Liver (tissue), 9 donors: ENCODE results near the gene MYH13. TPM values are rescaled to one million over a fixed set of nuclear protein-coding genes. Genes with fewer than 3 reads are reported as not detected.

ENCODE experiments used
- DNase-seq: peaks from one replicate; pipeline ENCODE4 v3.0.0-alpha.2; 2017; ENCODE audit warnings: low spot score
- H3K27ac ChIP-seq, 2 donors: one replicate each; pipeline ENCODE4 v1.7.0; 2013; ENCODE audit warnings: inconsistent platforms in 2 of 2, low read length in 2 of 2, control low read depth in 1 of 2, low read depth in 1 of 2, mild to moderate bottlenecking in 1 of 2
- H3K27me3 ChIP-seq, 4 donors: one replicate each; pipeline versions ENCODE4 v1.6.1 to v1.7.0; 2013; ENCODE audit warnings: low read length in 3 of 4, inconsistent platforms in 1 of 4, mild to moderate bottlenecking in 1 of 4, moderate library complexity in 1 of 4; ENCODE audit not compliant: control insufficient read depth in 4 of 4, insufficient read depth in 4 of 4
- H3K36me3 ChIP-seq, 4 donors: one replicate each; pipeline versions ENCODE4 v1.6.1 to v1.7.0; 2013; ENCODE audit warnings: low read length in 3 of 4, mild to moderate bottlenecking in 3 of 4, low read depth in 1 of 4, moderate library complexity in 1 of 4; ENCODE audit not compliant: control insufficient read depth in 4 of 4, insufficient read depth in 3 of 4
- H3K4me1 ChIP-seq, 4 donors: one replicate each; pipeline versions ENCODE4 v1.6.1 to v1.7.0; 2013; ENCODE audit warnings: low read length in 3 of 4, mild to moderate bottlenecking in 3 of 4, moderate library complexity in 1 of 4; ENCODE audit not compliant: control insufficient read depth in 4 of 4, insufficient read depth in 4 of 4
- H3K4me3 ChIP-seq, 3 donors: one replicate each; pipeline versions ENCODE4 v1.6.1 to v1.7.0; 2013; ENCODE audit warnings: low read length in 3 of 3, control low read depth in 1 of 3, low read depth in 1 of 3, mild to moderate bottlenecking in 1 of 3
- H3K9ac ChIP-seq, 2 donors: one replicate each; pipeline ENCODE4 v1.7.0; 2013; ENCODE audit warnings: low read length in 2 of 2, mild to moderate bottlenecking in 2 of 2, moderate library complexity in 2 of 2, control low read depth in 1 of 2, low read depth in 1 of 2
- H3K9me3 ChIP-seq, 4 donors: one replicate each; pipeline versions ENCODE4 v1.6.1 to v1.7.0; 2013; ENCODE audit warnings: low read length in 3 of 4; ENCODE audit not compliant: control insufficient read depth in 4 of 4
- EGR1 ChIP-seq, 2 donors: IDR thresholded peaks; 2 replicates each; pipeline ENCODE4 v1.6.1; 2016 to 2018; ENCODE audit warnings: antibody characterized with exemption in 2 of 2, low read depth in 2 of 2
- FOXA1 ChIP-seq: IDR thresholded peaks from 2 replicates; pipeline ENCODE4 v1.6.1; 2016; ENCODE audit warnings: antibody characterized with exemption
- FOXA2 ChIP-seq: IDR thresholded peaks from 2 replicates; pipeline ENCODE4 v1.6.1; 2016; ENCODE audit warnings: antibody characterized with exemption
- GABPA ChIP-seq, 2 donors: IDR thresholded peaks in 1 of 2; conservative IDR thresholded peaks in 1 of 2; 2 replicates each; pipeline ENCODE4 v1.6.1; 2016; ENCODE audit warnings: antibody characterized with exemption in 2 of 2, mild to moderate bottlenecking in 1 of 2, moderate library complexity in 1 of 2
- HNF4A ChIP-seq, 2 donors: conservative IDR thresholded peaks; 2 replicates each; pipeline ENCODE4 v1.6.1; 2016; ENCODE audit warnings: antibody characterized with exemption in 2 of 2, mild to moderate bottlenecking in 2 of 2
- HNF4G ChIP-seq: IDR thresholded peaks from 2 replicates; pipeline ENCODE4 v1.6.1; 2016; ENCODE audit warnings: antibody characterized with exemption
- JUND ChIP-seq, 2 donors: IDR thresholded peaks; 2 replicates each; pipeline ENCODE4 v1.6.1; 2016; ENCODE audit warnings: antibody characterized with exemption in 2 of 2
- MAX ChIP-seq: IDR thresholded peaks from 2 replicates; pipeline ENCODE4 v1.6.1; 2016; ENCODE audit warnings: antibody characterized with exemption
- NR2F2 ChIP-seq: IDR thresholded peaks from 2 replicates; pipeline ENCODE4 v1.6.1; 2016; ENCODE audit warnings: antibody characterized with exemption
- RAD21 ChIP-seq, 2 donors: IDR thresholded peaks; 2 replicates each; pipeline ENCODE4 v1.6.1; 2016; ENCODE audit warnings: antibody characterized with exemption in 2 of 2, mild to moderate bottlenecking in 2 of 2
- REST ChIP-seq: IDR thresholded peaks from 2 replicates; pipeline ENCODE4 v1.6.1; 2016; ENCODE audit warnings: antibody characterized with exemption, mild to moderate bottlenecking
- RXRA ChIP-seq, 2 donors: IDR thresholded peaks; 2 replicates each; pipeline ENCODE4 v1.6.1; 2017 to 2018; ENCODE audit warnings: antibody characterized with exemption in 2 of 2, mild to moderate bottlenecking in 1 of 2
- SP1 ChIP-seq: IDR thresholded peaks from 2 replicates; pipeline ENCODE4 v1.6.1; 2018; ENCODE audit warnings: antibody characterized with exemption, mild to moderate bottlenecking
- TAF1 ChIP-seq: conservative IDR thresholded peaks from 2 replicates; pipeline ENCODE4 v1.6.1; 2016; ENCODE audit warnings: antibody characterized with exemption, mild to moderate bottlenecking
- YY1 ChIP-seq: IDR thresholded peaks from 2 replicates; pipeline ENCODE4 v1.6.1; 2016; ENCODE audit warnings: antibody characterized with exemption, mild to moderate bottlenecking
- ZBTB33 ChIP-seq: IDR thresholded peaks from 2 replicates; pipeline ENCODE4 v1.6.1; 2016; ENCODE audit warnings: antibody characterized with exemption
- WGBS: extraction: QIAGEN DNeasy Blood & Tissue Kit; methylation state at CpG from one replicate; pipeline ENCODE4 v1.1.7; 2013; 5-methylcytosine and 5-hydroxymethylcytosine counted together
- polyA plus RNA-seq, 2 donors: library from polyadenylated mRNA; stranded (reverse) in 1 of 2; unstranded in 1 of 2; fragments of 200-250 nt in 1 of 2; fragments of >200 nt in 1 of 2; fragmentation: Nextera tagmentation in 1 of 2; extraction: Ambion mirVana in 1 of 2; gene quantifications; one replicate each; pipeline versions ENCODE4 v1.2.1 to v1.2.3, GENCODE V29; 2013 to 2015
- total RNA-seq, 2 donors: library from RNA; depleted of rRNA; stranded (reverse); fragments of >200 nt; gene quantifications; one replicate each; pipeline ENCODE4 v1.2.3, GENCODE V29; 2014
- donor health status: healthy.
- donor health status: healthy.
- donor health status: healthy.
- donor health status: healthy.
- donor health status: healthy.

Gene MYH13
- total and polyA plus RNA-seq, 4 donors: not detected

- TF ChIP-seq ZBTB33: no peak
- TF ChIP-seq NR2F2: no peak
- TF ChIP-seq JUND (IDR thresholded peaks at IDR 0.05): no peak
These were observed 21.5 kb upstream of the MYH13 start (continued) for GRCh38 chr17:10394201-10394887.

- 82% methylated on average over 9 of the region's 9 CpGs for WGBS
- H3K9me3 ChIP-seq: no peaks in the 10 kb centered on the region
- H3K9ac ChIP-seq: no peak overlapping the region
- DNase-seq: no peak
- H3K4me1 ChIP-seq: no peaks in the 10 kb centered on the region
- H3K27me3 ChIP-seq: no peaks in the 10 kb centered on the region
- TF ChIP-seq RXRA (IDR thresholded peaks at IDR 0.05) (no peak), REST (no peak), NR2F2 (no peak), FOXA2 (no peak), HNF4A (conservative IDR thresholded peaks at IDR 0.05) (no peak), ZBTB33 (no peak)
- H3K4me3 ChIP-seq: no peak overlapping the region
- no peak overlapping the region for H3K27ac ChIP-seq
- H3K36me3 ChIP-seq: no peaks in the 10 kb centered on the region
These were observed 20.1 kb upstream of the MYH13 start for GRCh38 chr17:10392880-10393279.

GRCh38 chr17:10385871-10386270, 13.1 kb upstream of the MYH13 start:
- Histone ChIP-seq H3K36me3 (no peaks in the 10 kb centered on the region), H3K9me3 (no peaks in the 10 kb centered on the region), H3K27me3 (peaks cover 0 to 3% (median 0%) of the 10 kb centered on the region in 4 donors), H3K9ac (no peak overlapping the region), H3K27ac (no peak overlapping the region), H3K4me3 (no peak overlapping the region), H3K4me1 (no peaks in the 10 kb centered on the region)
- DNase-seq: no peak
- WGBS: 68% methylated on average over 6 of the region's 6 CpGs
- TF ChIP-seq FOXA2 (no peak), FOXA1 (no peak), HNF4G (no peak), HNF4A (conservative IDR thresholded peaks at IDR 0.05) (no peak), REST (no peak), YY1 (no peak), EGR1 (IDR thresholded peaks at IDR 0.05; ENCODE audit: low read depth in 2 of 2) (no peak), NR2F2 (no peak), MAX (no peak), SP1 (no peak), TAF1 (no peak), GABPA (IDR thresholded peaks at IDR 0.05 in 1 of 2, conservative IDR thresholded peaks at IDR 0.05 in 1 of 2) (no peak), JUND (IDR thresholded peaks at IDR 0.05) (no peak), RAD21 (IDR thresholded peaks at IDR 0.05) (no peak), ZBTB33 (no peak)
